ENCODE measurements around the gene OR2H1. TPM values are rescaled to one million over a fixed set of nuclear protein-coding genes. Genes with fewer than 3 reads are reported as not detected.

OR2H1 gene
- total RNA-seq = not detected

DNA sequence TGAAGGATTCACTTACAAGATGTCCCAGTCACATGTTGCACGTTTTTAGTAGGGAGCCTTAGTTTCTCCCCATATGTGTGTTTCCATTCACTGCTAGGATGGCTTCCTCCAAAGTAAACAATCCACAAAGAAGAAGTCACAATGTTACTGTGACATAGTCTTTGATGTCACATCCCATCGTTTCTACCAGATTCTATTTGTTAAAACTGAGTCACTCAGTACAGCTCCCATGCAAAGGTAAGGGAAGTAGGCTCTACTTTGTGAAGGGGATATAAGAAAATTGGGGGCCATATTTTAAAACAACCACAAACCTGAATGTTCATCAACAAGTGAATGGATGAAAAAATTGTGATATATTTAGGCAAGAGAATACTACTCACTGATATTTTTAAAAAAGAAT is at the start of gene OR2H1, which contains the start of gene OR11A1:
OR2H1 (plus strand) TSS at position 185 of the 400 bp plus-strand sequence. CDS start 4,615 bp downstream, outside the sequence.
OR11A1 (minus strand) TSS at position 101 of the 400 bp plus-strand sequence. CDS start 29,430 bp downstream, outside the sequence.
- no peak within 1 kb of the TSS for H3K4me3 ChIP-seq
- ATAC-seq (ENCODE audit: insufficient number of reproducible peaks, low FRiP score, low read depth) = no peak
- TF ChIP-seq, protein P1, sequence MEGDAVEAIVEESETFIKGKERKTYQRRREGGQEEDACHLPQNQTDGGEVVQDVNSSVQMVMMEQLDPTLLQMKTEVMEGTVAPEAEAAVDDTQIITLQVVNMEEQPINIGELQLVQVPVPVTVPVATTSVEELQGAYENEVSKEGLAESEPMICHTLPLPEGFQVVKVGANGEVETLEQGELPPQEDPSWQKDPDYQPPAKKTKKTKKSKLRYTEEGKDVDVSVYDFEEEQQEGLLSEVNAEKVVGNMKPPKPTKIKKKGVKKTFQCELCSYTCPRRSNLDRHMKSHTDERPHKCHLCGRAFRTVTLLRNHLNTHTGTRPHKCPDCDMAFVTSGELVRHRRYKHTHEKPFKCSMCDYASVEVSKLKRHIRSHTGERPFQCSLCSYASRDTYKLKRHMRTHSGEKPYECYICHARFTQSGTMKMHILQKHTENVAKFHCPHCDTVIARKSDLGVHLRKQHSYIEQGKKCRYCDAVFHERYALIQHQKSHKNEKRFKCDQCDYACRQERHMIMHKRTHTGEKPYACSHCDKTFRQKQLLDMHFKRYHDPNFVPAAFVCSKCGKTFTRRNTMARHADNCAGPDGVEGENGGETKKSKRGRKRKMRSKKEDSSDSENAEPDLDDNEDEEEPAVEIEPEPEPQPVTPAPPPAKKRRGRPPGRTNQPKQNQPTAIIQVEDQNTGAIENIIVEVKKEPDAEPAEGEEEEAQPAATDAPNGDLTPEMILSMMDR (IDR thresholded peaks at IDR 0.05) = no peak
- no peaks in the 10 kb centered on the region for H3K36me3 ChIP-seq
- no peak for DNase-seq (ENCODE audit: low spot score)
- H3K9me3 ChIP-seq = no peaks in the 10 kb centered on the region
- no peaks in the 10 kb centered on the region for H3K27me3 ChIP-seq (replicated peaks; ENCODE audit: insufficient read depth)
- H3K4me1 ChIP-seq (ENCODE audit: control insufficient read depth in 1 of 2, low read depth in 2 of 2) = no peaks in the 10 kb centered on the region
- no peak within 1 kb of the TSS for H3K27ac ChIP-seq

DNA sequence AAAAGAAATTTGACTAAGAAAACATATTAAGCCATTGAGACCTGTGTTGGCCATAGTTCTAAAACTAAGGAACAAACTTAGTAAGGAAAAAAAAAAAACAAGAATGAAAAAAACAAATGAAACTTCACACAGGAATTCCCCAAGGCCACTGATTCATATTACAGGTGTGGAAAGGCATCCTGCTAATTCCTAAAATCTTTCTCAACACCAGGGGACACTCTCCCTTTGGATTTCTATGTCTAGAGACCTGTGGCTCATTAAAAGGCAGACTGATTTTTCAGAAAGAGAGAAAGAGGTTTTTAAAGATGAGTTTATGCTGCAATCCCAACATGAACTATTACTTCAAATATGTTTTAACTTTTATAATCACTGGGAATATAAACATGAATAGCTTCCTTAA is 42.4 kb upstream of the OR2H1 start, which contains the start of gene OR12D1:
OR12D1 (plus strand) TSS at position 341 of the 400 bp plus-strand sequence.
- no peaks in the 10 kb centered on the region for H3K36me3 ChIP-seq
- no peaks in the 10 kb centered on the region for H3K9me3 ChIP-seq
- no peaks in the 10 kb centered on the region for H3K27me3 ChIP-seq (replicated peaks; ENCODE audit: insufficient read depth)
- H3K27ac ChIP-seq = no peak within 1 kb of the TSS
- no peak for DNase-seq (ENCODE audit: low spot score)
- no peak for ATAC-seq (ENCODE audit: insufficient number of reproducible peaks, low FRiP score, low read depth)
- TF ChIP-seq, protein P1 (IDR thresholded peaks at IDR 0.05) = no peak
- no peak within 1 kb of the TSS for H3K4me3 ChIP-seq
- H3K4me1 ChIP-seq (ENCODE audit: control insufficient read depth in 1 of 2, low read depth in 2 of 2) = no peaks in the 10 kb centered on the region

DNA sequence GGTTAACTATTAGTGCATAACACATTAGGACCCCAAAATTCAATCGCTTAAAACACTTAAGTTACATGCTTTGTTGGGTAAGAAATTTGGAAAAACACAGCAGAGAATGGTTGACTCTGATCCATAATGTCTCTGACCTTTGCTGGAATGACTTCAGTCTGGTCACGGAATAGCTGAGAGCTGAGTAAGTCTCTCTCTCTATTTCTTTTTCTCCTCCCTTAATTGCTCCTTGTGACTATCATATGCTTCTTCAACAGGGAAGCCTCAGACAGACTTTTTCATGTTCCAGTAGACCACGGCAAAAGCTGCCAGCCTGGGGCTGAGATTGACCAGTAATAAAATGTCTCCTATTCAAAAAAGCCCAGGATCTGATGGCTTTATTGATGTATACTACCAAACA is 37.4 kb upstream of the OR2H1 start:
- Histone ChIP-seq H3K9me3 (no peaks in the 10 kb centered on the region), H3K36me3 (no peaks in the 10 kb centered on the region)
- no peak for DNase-seq (ENCODE audit: low spot score)

DNA sequence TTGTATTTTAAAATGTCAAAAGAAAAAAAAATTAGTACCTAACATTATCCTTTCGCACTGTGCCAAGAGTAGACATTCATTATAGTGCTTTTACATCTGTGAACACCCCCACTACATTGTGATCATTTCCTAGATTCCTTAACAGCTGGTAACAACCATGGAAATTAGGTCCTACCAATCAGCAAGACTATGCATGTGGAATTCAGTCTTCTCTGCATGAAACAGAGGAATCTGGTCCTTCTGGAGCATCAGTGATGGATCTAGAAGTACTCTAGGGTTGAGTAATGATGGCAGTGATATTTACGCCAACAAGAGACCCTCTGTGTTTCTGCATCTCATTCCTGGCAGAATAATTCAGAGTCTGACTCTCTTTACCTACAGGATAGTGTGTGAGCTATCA is 32.8 kb upstream of the OR2H1 start:
- no peak overlapping the region for H3K4me3 ChIP-seq
- no peaks in the 10 kb centered on the region for H3K4me1 ChIP-seq (ENCODE audit: control insufficient read depth in 1 of 2, low read depth in 2 of 2)
- TF ChIP-seq, protein P1 (IDR thresholded peaks at IDR 0.05) = no peak
- H3K27ac ChIP-seq = no peak overlapping the region
- H3K36me3 ChIP-seq = no peaks in the 10 kb centered on the region
- no peaks in the 10 kb centered on the region for H3K9me3 ChIP-seq
- no peak for ATAC-seq (ENCODE audit: insufficient number of reproducible peaks, low FRiP score, low read depth)
- no peak for DNase-seq (ENCODE audit: low spot score)
- H3K27me3 ChIP-seq (replicated peaks; ENCODE audit: insufficient read depth) = no peaks in the 10 kb centered on the region

More for the DNA sequence above, 37.4 kb upstream of the OR2H1 start:
- Histone ChIP-seq H3K4me1 (ENCODE audit: control insufficient read depth in 1 of 2, low read depth in 2 of 2) (no peaks in the 10 kb centered on the region), H3K27me3 (replicated peaks; ENCODE audit: insufficient read depth) (no peaks in the 10 kb centered on the region), H3K4me3 (no peak overlapping the region), H3K27ac (no peak overlapping the region)
- no peak for ATAC-seq (ENCODE audit: insufficient number of reproducible peaks, low FRiP score, low read depth)
- TF ChIP-seq, protein P1 (IDR thresholded peaks at IDR 0.05) = no peak

DNA sequence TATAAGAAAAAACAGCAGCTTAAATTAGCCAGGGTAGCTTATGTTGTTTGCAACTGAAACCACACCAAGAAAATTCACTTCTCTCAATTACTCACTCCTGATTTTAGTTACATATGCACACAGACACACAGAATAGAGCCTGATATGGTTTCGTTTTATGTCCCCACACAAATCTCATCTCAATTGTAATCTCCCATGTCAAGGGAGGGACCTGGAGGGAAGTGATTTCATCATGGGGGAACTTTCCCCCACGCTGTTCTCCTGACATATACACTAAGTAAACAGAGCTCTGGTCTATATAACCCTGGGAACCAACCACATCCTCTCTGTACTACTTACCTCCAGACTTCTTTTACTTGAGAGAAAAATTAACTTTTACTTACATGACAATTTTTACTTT is 32.4 kb upstream of the OR2H1 start:
- H3K4me1 ChIP-seq (ENCODE audit: control insufficient read depth in 1 of 2, low read depth in 2 of 2) = no peaks in the 10 kb centered on the region
- H3K36me3 ChIP-seq = no peaks in the 10 kb centered on the region
- no peak overlapping the region for H3K4me3 ChIP-seq
- ATAC-seq (ENCODE audit: insufficient number of reproducible peaks, low FRiP score, low read depth) (no peak), DNase-seq (ENCODE audit: low spot score) (no peak)
- H3K27ac ChIP-seq = no peak overlapping the region
- TF ChIP-seq, protein P1 (IDR thresholded peaks at IDR 0.05) = no peak
- no peaks in the 10 kb centered on the region for H3K9me3 ChIP-seq
- H3K27me3 ChIP-seq (replicated peaks; ENCODE audit: insufficient read depth) = no peaks in the 10 kb centered on the region

Data from thoracic aorta (tissue), 2 donors.